Astrocyte of the cerebellum (primary cell): ENCODE measurements around the gene PHF14.

ENCODE experiments used
- DNase-seq: peaks from one replicate; pipeline ENCODE4 v3.0.0-alpha.2; 2011; ENCODE audit warnings: low read depth
- H3K4me3 ChIP-seq: 2 replicates; pipeline ENCODE4 v1.5.1; 2011; ENCODE audit warnings: mild to moderate bottlenecking, low read depth, low read length, moderate library complexity
- CTCF ChIP-seq: IDR thresholded peaks from 2 replicates; pipeline ENCODE4 v1.5.1; 2012; ENCODE audit warnings: low read length, low read depth, moderate library complexity, mild to moderate bottlenecking; ENCODE audit errors: missing control alignments
- in situ Hi-C: cut with HindIII; loops from 2 replicates; pipeline ENCODE4 v1.10.0; 2017; ENCODE audit warnings: low sequenced_read_pairs

PHF14 gene

GRCh38 chr7:11005202-11005601 lies 31.5 kb downstream of the PHF14 start:
- H3K4me3 ChIP-seq: no peak overlapping the region
- no peak for TF ChIP-seq CTCF
- no peak for DNase-seq
- in situ Hi-C loops: no loop called here

GRCh38 chr7:11006291-11006690 lies 32.6 kb downstream of the PHF14 start:
- no peak for DNase-seq
- in situ Hi-C loops: no loop called here
- no peak for TF ChIP-seq CTCF
- H3K4me3 ChIP-seq: no peak overlapping the region

DNA sequence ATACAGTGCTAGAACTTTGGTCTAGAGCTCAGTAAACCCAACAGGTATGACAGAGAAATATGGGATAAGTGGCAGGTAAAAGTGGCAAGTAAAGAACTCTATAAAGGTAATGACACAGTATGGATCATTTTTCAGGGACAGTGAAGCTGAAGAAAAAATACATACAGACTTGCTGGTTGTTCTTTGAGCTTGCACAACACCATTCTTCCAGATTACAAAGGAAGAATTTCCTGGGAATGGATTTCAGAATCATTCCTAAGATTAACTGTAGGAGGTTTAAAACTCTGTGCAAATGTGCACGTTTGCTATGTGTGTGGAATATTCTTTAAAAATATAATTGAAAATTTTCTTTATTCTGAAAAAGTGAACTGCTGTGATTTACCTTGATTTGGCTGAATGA lies 36.0 kb downstream of the PHF14 start:
- H3K4me3 ChIP-seq: no peak overlapping the region
- in situ Hi-C loops: no loop called here
- DNase-seq: no peak
- no peak for TF ChIP-seq CTCF

GRCh38 chr7:11021468-11021867 lies 47.8 kb downstream of the PHF14 start:
- no peak overlapping the region for H3K4me3 ChIP-seq
- in situ Hi-C loops: no loop called here
- no peak for DNase-seq
- no peak for TF ChIP-seq CTCF

DNA sequence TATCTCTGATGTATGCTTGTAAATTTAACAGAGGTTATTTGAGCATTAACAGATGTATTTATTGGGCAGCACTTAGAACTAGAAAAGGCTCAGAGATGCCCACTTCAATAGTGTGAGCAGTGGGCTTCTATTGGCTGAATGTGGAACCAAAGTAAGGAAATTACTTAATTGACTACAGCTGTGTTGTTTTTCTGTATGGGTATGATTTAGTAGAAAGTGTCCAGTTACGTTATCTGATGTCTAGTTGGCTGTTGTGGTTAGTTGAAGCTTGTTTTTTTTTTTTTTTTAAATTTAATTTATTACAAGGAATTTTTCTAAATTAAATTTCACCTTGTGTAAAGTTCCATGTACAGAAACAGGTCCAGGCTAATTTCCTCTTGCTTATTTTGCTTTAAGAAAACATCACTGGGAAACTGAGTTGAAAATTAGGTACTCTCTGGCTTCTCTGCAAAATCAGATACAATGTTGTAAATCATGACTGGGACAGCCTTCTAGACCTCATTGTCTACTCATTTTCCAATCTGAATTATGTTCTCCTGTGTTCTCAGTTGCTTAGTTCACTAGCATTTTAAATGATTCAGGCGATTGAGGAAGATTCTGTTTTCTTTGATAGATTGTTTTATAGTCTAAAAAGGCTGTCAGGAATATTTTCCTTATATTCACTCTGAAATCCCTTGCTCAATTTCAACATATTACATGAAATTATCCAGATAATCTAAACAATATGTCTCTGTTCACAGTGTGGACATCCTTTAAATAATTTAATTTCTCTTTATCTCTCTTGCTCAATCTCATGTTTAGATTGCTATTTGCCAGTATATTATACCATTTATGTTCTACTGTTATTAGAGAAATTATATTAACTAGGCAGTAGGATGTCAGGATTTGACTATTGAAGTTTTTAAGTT lies 53.0 kb downstream of the PHF14 start:
- H3K4me3 ChIP-seq: no peak overlapping the region
- DNase-seq: no peak
- in situ Hi-C loops: no loop called here
- TF ChIP-seq CTCF: no peak

DNA sequence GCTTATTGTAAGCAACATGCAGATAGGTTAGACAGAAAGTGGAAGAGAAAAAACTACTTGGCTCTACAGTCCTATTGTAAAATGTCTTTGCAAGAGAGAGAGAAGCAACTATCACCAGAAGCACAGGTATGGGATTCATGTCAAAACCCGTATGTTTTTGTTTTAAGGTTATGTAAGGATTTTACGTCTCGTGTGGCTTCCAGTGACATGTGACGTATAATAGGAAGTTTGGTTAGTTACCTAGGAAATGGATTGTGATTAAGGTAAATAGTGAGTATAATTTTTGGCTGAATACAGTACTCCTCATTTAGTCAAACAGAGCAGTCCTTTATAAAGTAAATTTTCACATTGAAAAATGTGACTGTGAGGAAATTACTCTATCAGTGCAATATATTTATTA lies 62.0 kb downstream of the PHF14 start:
- no peak for DNase-seq
- no peak overlapping the region for H3K4me3 ChIP-seq

More for the DNA sequence above, 62.0 kb downstream of the PHF14 start:
- TF ChIP-seq CTCF: no peak
- in situ Hi-C loops: no loop called here
